DMS 273 (cell line): ENCODE measurements around the gene PRTN3.

Experiments
- DNase-seq: peaks from one replicate; lab custom pipeline; 2025; ENCODE audit not compliant: unreplicated experiment; lab: John Stamatoyannopoulos, UW

PRTN3 gene

GRCh38 chr19:896999-897398, 56.2 kb downstream of the PRTN3 start:
- DNase-seq: no peak

GRCh38 chr19:897442-898039, 56.7 kb downstream of the PRTN3 start:
- DNase-seq: no peak
